GM10847 (cell line): ENCODE measurements around the gene CNTN5.

Experiments
- POLR2A ChIP-seq: IDR thresholded peaks from 2 replicates; pipeline ENCODE4 v1.6.1; 2011; ENCODE audit not compliant: insufficient read length; ENCODE audit errors: extremely low read depth

CNTN5 gene

DNA sequence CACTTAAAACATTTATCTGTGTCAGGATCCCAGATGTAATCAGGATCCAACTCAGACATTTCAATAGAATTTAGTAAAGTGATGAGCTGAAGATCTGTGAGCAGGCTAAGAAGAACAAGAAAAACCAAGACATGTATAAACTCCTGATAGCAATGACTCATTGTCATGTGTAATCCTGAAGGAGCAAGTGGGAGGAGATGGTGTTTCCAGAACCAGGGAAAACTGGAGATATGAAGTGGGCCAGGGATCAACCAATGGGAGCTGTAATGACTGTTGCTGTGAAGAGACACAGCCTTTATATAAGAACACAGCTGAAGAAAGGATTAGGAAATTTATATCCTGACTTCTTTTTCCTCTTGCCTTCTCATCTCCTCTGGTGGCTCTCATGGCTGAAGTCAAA lies 983.8 kb downstream of the CNTN5 start:
- TF ChIP-seq POLR2A = no peak

DNA sequence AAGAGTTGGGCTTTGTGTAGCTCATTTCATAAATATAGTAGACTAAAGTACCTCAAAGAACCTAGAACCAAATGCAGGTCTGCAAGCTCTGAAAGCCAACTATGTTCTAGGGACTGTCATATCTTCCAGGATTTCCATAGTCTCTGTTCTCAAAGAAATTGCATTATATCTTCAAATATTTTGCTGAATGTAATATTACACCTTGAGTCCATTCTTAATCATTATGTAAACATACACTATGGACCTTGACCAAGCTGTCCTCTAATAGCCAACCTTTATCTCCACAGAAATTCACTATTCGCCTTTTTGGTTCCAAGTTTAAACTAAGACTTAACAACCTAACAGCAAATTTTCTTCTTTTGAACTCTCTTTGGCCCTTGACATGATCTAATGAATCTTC lies 987.7 kb downstream of the CNTN5 start:
- no peak for TF ChIP-seq POLR2A

DNA sequence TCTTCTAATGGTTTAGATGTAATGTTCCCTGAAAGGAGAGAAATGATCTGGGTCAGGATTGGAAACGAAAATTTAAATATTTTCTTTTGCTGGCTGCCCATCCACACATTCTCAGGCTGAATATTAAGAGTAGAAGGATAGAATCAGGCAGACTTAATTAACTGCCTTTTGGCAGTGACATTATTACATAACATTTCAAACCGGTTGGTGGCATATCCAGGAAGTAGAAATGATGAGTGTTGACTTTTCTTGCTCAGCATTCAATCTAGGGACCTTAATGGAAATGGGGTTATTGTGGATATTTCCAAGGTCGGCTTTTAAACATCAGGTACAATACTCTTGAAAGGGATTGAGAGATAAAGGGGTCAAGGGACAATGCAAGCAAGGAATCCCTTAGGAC lies 989.0 kb downstream of the CNTN5 start:
- no peak for TF ChIP-seq POLR2A

DNA sequence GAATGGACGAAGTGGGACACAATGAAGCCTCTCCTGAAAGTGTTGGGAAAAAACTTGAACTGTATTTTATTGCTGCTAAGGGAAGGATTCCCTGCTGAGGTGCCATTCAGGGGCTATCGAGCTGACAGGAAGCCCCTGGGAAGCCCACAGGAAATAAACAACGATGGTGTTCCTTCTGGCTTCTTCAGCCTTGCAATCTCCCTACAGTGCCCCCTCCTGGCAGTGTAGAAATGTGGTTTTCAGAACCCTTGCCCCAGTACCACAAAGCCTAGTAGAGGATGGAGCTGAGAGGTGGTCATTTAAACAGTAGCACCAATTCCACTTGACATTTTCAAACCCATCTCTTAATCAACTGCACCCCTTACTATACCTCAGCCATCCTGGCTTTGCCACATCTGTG lies 989.6 kb downstream of the CNTN5 start:
- no peak for TF ChIP-seq POLR2A

DNA sequence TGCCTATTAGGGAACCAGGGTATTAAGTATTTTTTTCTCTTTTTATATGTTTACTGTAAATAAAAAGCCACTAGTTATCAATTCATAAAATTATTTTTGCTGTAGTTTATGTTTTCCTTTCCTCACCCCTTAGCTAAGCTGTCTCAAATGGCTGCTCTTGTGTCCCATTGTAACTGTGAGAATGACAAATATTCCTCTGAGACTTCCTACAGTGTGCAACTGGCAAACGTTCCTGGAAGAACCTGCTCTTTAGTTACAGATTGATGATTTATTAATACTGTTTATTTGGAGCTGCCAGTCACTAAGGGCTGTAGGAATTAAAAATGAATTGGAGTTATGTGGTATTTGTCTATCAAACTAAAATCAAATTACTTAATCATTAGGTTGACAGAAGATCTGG lies 990.9 kb downstream of the CNTN5 start:
- TF ChIP-seq POLR2A = no peak

DNA sequence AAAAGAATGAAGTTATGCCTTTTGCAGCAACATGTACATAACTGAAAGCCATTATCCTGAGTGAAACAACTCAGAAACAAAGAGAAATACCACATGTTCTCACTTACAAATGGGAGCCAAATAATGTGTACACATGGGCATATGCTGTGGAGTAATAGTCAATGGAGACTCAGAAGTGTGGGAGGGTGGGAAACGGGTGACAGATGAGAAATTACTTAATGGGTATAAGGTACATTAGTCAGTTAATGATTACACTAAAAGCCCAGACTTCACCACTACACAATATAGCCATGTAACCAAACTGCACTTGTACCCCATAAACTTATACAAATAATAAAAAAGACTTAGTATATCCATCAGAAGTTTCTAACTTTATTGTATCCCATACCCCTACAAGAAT lies 992.3 kb downstream of the CNTN5 start:
- TF ChIP-seq POLR2A = no peak

DNA sequence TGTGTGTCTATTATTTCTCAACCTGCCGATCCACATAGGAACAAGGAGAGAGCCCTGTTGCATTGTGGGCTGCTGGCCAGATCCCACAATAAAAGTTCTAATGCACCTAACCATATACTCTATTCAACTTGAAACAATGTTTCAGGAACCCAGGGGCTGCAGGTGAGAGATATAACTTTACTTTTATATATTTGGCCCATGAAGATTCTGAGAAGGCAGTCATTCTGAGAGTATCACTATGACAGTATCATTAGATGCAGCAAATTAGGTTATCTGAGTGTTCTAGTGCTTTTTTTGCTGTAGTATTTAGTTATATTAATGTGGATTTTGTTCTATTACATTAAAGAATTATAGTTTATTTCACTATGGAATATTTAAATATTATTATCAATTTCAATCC lies 1011.2 kb downstream of the CNTN5 start:
- no peak for TF ChIP-seq POLR2A

DNA sequence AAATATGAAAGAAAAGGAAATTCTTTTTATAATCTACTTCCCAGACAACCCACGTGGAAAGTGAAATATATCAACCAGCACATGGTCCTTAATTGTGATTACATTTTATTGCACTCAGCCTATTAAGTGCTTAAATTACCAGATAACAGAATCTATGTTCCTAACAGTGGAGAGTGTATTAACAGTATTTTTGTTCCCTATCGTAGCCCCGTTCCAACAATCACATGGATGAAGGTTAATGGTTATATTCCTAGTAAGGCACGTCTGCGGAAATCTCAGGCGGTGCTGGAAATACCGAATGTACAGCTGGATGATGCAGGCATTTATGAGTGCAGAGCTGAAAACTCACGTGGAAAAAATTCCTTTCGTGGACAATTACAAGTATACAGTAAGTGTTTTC lies 1040.3 kb downstream of the CNTN5 start:
- no peak for TF ChIP-seq POLR2A

DNA sequence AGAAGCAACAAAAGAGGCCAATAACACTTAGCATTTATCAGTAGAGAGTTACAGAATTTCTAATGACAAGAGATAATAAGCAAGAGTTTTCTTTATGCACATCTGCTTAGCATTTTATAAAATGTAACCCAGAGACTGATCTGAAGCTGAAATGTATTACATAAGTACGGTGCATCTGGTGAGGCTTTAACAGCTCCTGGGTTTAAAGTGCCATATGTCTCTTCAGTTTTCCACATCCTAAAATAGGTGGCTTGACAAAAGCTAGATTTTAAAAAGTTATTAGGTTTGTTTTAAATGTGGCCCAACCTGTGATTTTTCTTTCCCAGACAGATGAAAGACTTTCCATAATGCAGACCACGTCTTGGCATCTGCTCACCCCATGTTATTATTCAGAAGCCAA lies 1045.7 kb downstream of the CNTN5 start:
- TF ChIP-seq POLR2A = no peak

DNA sequence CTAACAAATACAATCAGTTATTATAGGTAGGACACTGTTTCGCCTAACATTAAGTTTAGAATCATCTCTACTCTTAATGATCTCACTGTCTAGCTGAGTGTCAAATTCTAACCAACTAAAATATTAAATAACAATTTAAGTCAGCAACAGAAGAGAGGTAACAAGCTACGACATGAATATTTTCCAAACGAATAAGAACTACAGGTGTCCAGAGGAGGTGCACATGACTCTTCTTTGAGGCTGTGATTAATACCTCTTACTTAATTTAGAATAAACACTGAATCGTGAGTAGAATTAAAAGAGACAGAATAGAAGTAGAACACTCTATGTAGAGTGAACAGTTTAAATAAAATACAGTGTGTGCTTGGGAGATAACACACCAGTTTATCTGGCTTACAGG lies 1047.4 kb downstream of the CNTN5 start:
- TF ChIP-seq POLR2A = no peak

DNA sequence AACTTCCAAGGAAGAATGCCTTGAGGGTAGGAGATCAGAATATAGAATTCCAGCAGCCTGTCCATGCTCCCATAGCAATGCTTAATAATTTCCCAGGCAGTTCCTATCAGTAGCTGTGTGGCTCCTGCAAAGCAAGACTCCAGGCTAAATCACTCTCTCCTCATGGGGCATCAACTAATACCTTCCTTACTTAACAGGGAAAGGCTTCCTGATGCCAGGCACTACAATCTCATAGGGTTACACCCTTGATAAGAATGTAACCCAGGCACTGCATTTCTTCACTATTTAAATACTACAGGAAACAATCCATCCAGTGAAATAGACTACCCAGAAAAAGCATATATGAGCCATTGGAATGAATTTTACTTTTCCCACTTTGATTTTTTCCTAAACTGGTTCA lies 1051.4 kb downstream of the CNTN5 start:
- TF ChIP-seq POLR2A = no peak

DNA sequence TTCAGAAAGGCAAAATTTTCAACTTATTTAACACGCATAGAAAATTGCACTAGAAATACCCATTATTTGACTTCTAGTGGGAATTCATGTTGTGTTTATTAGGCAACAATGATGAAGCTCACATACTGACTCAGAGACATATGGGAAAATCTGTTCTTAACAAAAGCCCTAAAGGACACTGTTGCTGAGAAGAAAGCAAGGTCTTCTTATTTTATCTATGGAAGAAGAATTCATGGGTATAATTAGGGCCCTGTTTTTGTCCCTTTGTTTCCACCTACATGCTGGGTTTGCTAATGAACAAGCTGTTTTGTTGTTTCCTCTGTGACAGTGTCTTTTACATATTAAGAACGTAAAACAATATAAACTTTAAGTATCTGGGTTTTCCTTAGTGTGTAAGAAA lies 1059.6 kb downstream of the CNTN5 start:
- TF ChIP-seq POLR2A = no peak

DNA sequence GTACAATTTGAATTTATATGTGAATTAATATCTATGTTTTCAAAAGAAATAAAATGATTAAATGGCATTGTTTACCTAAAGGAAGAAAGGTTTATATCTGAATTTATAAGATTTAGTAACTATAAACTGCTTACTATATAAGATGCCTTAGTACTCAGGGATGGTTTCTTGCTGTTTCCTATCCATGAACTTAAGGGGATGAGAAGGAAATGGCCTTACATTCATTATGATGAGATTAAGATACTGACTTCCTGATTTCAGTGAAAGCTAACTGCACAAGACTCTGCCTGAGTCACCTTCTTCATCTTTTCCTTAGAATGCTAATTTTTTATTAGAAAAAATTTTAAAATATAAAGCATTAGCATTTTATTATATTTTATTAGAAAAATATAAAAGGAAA lies 1060.1 kb downstream of the CNTN5 start:
- no peak for TF ChIP-seq POLR2A

DNA sequence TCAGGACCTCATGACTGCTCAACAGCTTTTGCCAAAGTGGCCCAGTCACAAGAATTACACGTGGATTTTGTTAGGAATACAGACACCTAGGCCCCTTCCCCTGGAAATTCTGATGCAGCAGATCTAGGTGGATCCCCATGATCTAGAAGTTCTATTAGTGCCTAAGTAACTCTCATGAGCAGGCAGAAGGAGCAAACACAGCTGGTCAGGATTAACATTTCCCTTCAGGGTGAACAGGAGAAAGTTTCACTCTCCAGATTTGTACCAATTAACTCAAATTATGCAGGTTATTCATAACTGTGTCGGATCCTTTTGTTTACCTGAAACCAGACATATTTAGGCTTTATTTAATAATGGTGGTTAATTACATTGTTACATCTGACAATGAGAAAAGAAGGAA lies 1072.9 kb downstream of the CNTN5 start:
- TF ChIP-seq POLR2A = no peak

DNA sequence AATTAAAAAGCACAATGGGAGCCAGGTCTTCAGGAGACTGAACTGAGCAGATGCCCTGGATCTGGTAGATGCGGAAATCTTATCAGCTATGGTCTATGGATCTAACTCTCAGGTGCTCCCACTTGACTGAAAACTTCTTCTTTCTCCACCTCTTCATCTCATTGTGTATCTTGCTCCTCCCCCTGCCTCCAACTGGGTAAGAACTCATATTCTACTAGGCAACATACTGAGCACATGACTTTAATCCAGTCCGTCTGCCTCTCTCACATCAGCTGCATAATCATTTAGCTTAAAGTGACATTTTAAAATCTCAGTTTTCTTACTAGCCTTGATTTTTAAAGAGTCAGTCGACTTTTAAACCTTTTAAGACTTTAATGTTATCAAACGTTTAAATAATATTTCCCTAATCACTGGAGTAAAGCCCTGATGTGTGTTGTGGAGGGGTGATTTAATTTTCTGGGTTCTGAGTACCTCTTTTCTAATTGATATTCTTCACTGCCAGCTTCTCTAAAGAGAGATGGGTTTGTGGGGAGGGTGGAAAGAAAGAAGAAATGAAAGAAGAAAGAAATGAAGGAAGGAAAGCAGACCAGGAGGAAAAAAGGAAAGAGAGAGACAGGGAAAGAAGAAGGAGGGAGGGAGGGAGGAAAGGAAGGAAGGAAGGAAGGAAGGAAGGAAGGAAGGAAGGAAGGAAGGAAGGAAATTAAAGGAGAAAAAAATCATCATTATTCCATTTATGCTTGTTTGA lies 1073.5 kb downstream of the CNTN5 start:
- no peak for TF ChIP-seq POLR2A

DNA sequence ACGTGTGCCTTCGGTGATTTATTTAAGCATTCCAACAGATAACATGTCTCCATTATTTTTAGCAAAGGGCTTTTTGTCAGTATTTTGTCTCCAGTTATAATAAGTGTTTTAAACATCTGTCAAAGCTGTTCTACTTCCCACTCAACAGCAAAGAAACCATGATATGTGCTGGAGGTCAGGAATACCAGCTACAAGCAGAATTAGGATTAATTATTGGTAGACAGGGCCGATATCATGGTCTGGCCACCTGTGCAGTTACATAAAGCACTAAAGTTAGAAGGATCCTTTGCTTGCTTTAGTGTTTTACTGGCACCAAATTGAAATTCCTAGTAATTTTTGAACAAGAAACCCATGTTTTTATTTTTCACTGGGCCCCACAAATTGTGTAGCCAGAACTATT lies 1075.1 kb downstream of the CNTN5 start:
- TF ChIP-seq POLR2A = no peak

DNA sequence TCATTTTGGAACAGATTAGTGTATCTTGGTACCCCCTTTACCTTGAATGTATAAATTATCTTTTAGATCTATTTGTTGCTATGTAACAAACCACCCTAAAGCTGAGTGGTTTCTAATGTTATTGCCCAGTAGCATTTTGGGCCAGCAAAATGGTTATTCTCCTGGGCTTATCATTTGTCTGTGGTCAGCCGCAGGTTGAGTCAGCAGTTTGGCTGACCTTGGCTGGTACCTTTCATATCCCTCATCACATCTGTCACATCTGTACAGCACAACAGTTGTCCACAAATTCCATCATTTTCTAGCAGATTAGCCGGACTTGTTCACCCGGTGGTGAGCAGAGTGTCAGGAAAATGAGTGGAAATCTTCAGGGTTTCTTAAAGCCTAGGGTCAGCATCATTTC lies 1077.8 kb downstream of the CNTN5 start:
- no peak for TF ChIP-seq POLR2A
